Measurements from ENCODE around the gene CDHR1.

CDHR1 gene

GRCh38 chr10:84234479-84234878, 40.1 kb downstream of the CDHR1 start:
- no peak for TF ChIP-seq CTCF (conservative IDR thresholded peaks at IDR 0.05)
- H3K27ac ChIP-seq = no peak overlapping the region

GRCh38 chr10:84235096-84235495, 40.8 kb downstream of the CDHR1 start:
- H3K27ac ChIP-seq = no peak overlapping the region
- TF ChIP-seq CTCF (conservative IDR thresholded peaks at IDR 0.05) = no peak

- H3K27ac ChIP-seq = no peak overlapping the region
- TF ChIP-seq CTCF (conservative IDR thresholded peaks at IDR 0.05) = no peak
Measured at GRCh38 chr10:84236807-84237198, 42.5 kb downstream of the CDHR1 start.

- no peak overlapping the region for H3K27ac ChIP-seq
- TF ChIP-seq CTCF (conservative IDR thresholded peaks at IDR 0.05) = no peak
Measured at GRCh38 chr10:84237199-84238051, 43.1 kb downstream of the CDHR1 start.

- no peak overlapping the region for H3K27ac ChIP-seq
- no peak for TF ChIP-seq CTCF (conservative IDR thresholded peaks at IDR 0.05)
Measured at GRCh38 chr10:84238909-84239308, 44.6 kb downstream of the CDHR1 start.

- TF ChIP-seq CTCF (conservative IDR thresholded peaks at IDR 0.05) = no peak
- no peak within 1 kb of the TSS for H3K27ac ChIP-seq
Measured at GRCh38 chr10:84241185-84241790, 47.0 kb downstream of the CDHR1 start, which contains the start of gene LRIT1. Gene LRIT1, minus strand, starts transcription at chr10:84241546. Its CDS starts 107 bp downstream, at chr10:84241439.

GRCh38 chr10:84243759-84244158, 49.4 kb downstream of the CDHR1 start:
- no peak overlapping the region for H3K27ac ChIP-seq
- TF ChIP-seq CTCF (conservative IDR thresholded peaks at IDR 0.05) = no peak

Data from VCaP (cell line).